HFFc6 (cell line): ENCODE data around the gene TSPOAP1. TPM values are rescaled to one million over a fixed set of nuclear protein-coding genes. Genes with fewer than 3 reads are reported as not detected.

Source experiments
- DNase-seq: peaks from one replicate; pipeline ENCODE4 v3.0.0-alpha.2; 2018
- H3K27ac Mint-ChIP-seq: 2 replicates; pipeline ENCODE4 v1.8.0; 2020; ENCODE audit warnings: mild to moderate bottlenecking, mixed read lengths
- H3K27me3 Mint-ChIP-seq: 2 replicates; pipeline ENCODE4 v1.8.0; 2021; ENCODE audit warnings: mild to moderate bottlenecking, moderate library complexity, mixed read lengths; ENCODE audit not compliant: insufficient read depth
- H3K36me3 Mint-ChIP-seq: 2 replicates; pipeline ENCODE4 v1.8.0; 2021; ENCODE audit warnings: low read depth, mixed read lengths
- H3K4me1 Mint-ChIP-seq: 2 replicates; pipeline ENCODE4 v1.8.0; 2020; ENCODE audit warnings: low read depth, mixed read lengths
- H3K4me3 Mint-ChIP-seq: 2 replicates; pipeline ENCODE4 v1.8.0; 2020; ENCODE audit warnings: mild to moderate bottlenecking, moderate library complexity, mixed read lengths
- H3K9me3 Mint-ChIP-seq: 2 replicates; pipeline ENCODE4 v1.8.0; 2020; ENCODE audit warnings: mild to moderate bottlenecking, mixed read lengths
- total RNA-seq, 6 experiments: library from RNA; stranded (reverse); fragmentation: NEBNext Ultra II Directional; extraction: Animal tissue kit (Norgen Biotek cat#: 25700); gene quantifications; 2 replicates in 1 of 6; 3 replicates in 5 of 6; pipeline ENCODE4 v1.2.3, GENCODE V29; 2021
- TF ChIP-seq, protein P1 (sequence below): fragments of 200-600 bp; sonication (generic); IDR thresholded peaks from 2 replicates; pipeline ENCODE4 v1.5.0; 2021; ENCODE audit warnings: antibody characterized with exemption, mild to moderate bottlenecking

The TSPOAP1 gene
- total RNA-seq, 6 experiments from 2014 or later, result 0.50 to 1.8 (median 1.3) TPM

DNA sequence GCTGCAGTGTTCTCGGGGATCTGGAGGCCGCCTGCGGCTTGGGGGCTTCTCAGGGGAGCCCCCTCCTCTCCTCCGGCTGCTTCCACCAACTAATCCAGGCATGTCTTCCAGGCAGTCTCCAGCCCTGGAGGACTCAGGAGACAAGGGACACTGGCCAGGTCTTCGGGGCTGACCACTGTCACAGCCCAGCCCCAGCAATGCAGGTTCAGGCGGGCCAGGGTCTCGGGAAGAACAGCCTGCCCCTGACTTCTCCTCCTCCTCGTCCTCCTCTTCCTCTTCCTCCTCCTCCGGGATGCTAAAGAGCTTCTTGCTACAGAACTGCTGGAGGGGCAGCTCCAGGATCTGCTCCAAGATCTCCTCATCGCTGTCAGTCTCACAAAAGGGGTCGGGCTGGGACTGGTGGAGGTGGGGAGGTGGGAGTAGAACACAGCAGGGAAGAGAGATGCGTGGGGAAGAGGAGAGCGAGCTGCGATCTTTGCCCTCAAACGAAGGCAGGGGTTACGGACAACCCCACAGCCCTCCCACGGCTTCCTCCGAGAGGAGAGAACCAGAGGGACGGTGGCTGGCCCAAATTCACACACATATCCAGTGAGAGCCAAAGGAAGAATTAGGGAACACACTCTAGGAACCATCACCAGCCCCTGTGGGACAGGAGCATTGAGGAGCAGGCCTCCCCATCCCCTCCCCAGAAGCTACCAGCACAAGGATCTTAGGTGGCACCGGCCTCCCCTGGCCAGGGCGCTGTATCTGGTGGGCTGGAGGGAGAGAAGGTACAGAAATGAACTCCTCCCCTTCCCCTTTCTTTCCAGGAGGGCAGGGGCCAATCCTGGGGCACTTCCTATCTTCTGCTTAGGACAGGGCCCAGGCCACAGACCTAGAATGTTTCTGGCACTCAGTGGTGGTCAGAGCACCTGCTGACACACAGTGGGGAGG is 19.3 kb downstream of the TSPOAP1 start:
- Mint-ChIP-seq H3K4me1 (no peaks in the 10 kb centered on the region; the same call in 1 of the 2 replicates), H3K4me3 (no peak overlapping the region), H3K27me3 (peaks cover 9% of the 10 kb centered on the region), H3K36me3 (no peaks in the 10 kb centered on the region), H3K9me3 (no peaks in the 10 kb centered on the region), H3K27ac (no peak overlapping the region)
- no peak for DNase-seq
- TF ChIP-seq, protein P1, sequence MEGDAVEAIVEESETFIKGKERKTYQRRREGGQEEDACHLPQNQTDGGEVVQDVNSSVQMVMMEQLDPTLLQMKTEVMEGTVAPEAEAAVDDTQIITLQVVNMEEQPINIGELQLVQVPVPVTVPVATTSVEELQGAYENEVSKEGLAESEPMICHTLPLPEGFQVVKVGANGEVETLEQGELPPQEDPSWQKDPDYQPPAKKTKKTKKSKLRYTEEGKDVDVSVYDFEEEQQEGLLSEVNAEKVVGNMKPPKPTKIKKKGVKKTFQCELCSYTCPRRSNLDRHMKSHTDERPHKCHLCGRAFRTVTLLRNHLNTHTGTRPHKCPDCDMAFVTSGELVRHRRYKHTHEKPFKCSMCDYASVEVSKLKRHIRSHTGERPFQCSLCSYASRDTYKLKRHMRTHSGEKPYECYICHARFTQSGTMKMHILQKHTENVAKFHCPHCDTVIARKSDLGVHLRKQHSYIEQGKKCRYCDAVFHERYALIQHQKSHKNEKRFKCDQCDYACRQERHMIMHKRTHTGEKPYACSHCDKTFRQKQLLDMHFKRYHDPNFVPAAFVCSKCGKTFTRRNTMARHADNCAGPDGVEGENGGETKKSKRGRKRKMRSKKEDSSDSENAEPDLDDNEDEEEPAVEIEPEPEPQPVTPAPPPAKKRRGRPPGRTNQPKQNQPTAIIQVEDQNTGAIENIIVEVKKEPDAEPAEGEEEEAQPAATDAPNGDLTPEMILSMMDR, result no peak

DNA sequence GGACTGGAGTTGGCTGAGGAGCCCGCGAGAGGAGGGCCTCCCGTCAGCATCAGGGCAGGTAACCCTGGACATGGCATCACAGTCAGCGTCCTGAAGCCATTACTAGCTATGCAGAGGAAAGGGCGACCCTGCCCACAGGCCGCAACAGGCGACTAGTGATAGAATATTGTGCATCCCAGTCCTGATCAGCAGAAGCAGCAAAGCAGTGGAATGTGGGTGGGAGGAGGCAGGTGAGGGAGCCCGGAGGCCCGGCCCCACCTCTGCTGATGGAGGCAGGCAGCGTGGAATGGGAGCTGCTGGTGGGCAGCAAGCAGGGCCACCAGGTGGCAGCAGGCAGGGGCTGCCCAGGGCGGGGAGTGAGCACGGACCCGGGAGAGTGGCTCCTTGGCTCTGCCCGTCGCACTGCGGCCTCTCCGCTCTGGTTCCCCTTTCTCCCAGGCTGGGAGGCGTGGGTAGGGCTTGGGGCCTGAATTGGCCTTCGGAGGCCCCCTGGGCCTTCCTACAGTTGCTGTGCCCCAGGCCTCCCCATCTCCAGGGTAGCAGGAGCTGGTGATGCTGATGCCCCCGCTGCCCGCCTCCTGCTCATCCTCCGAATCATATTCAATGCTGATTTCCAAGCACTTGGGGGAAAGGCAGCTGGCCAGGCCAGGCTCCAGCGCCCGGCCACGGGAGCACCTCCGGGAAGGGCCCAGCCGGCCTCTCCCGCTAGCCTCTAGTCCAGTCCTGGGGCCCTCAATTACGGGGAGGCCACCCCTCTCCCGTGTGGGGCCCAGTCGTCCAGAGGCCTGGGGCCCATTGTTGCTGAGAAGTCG is 20.2 kb downstream of the TSPOAP1 start:
- TF ChIP-seq, protein P1, result peak; percentile 51
- DNase-seq, result no peak
- H3K9me3 Mint-ChIP-seq, result no peaks in the 10 kb centered on the region

DNA sequence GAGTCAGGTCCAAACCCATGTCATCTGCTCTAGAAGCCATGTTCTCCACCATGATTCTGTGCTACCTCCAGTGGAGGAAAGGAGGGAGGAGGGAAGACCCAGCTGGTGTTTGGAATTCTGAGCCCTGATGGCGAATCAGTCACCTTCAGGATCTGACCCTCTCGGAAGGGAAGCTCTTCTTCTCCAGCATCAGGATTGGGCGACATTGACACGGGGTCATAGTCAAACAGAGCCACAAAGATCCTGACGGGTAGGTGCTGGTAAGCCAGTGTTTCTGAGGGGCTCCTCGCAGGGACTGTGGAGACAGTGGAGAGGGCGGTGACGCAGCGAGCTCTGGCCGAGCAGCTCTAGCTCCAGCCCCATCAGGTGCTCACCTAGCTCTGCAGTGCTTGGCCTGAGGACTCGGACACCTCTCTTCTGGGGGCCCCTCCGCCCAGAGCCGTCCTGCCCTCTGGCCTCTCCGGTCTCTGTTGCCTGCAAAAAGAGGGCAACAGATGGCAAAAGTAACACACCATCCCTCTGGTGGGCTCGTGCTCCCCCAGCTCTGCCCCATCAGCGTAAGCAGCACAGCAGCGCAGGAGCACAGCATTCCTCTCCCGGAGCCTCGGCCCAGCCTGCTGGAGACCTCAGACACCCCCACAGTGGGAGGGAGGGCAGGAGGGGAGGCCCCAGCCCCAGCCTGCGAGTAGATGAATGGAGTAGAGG is 21.0 kb downstream of the TSPOAP1 start:
- peaks cover 10% of the 10 kb centered on the region for H3K27me3 Mint-ChIP-seq
- TF ChIP-seq, protein P1, result no peak
- no peak overlapping the region for H3K27ac Mint-ChIP-seq
- DNase-seq, result no peak
- no peaks in the 10 kb centered on the region for H3K9me3 Mint-ChIP-seq
- no peaks in the 10 kb centered on the region for H3K36me3 Mint-ChIP-seq
- no peak overlapping the region for H3K4me3 Mint-ChIP-seq
- H3K4me1 Mint-ChIP-seq, result no peaks in the 10 kb centered on the region

More for the DNA sequence above, 20.2 kb downstream of the TSPOAP1 start:
- Mint-ChIP-seq H3K4me1 (no peaks in the 10 kb centered on the region), H3K27me3 (peaks cover 9% of the 10 kb centered on the region), H3K4me3 (no peak overlapping the region), H3K27ac (no peak overlapping the region), H3K36me3 (no peaks in the 10 kb centered on the region)

DNA sequence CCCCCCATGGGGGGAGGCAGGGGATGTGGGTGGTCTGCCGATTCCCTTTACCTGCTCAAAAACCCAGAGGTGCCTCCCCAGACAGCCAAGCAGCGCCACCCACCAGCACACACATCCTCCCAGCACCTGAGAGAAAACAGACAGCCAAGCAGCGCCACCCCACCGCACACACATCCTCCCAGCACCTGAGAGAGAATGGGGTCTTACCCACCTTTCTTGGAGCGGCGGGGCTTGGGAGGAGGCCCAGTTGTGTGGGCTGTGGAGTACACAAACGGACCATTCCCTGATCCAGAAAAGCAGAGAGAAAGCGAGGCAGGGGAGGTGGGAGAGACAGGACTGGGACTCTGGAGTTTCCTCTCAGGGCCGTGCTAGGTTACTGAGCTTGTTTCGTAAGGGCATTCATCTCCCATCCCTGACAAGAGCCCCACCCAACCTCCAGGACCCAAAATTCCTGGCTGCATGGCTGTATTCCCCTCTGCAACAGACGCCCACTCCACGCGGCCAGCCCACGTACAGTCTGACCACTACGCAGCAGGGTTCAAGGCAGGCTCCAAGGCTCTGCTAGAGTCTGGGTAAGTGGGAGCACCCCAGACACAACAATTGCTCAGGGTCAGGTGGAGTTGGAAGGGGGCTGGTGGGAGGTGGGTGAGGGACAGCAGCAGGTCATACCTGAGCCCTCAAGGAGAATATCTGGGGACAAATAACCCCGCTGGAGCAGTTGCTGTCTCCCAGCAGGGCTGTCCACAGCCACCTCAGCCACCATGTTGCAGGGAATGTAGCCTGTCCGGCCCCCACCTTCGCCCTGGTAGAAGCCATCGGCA is 22.3 kb downstream of the TSPOAP1 start:
- no peak overlapping the region for H3K27ac Mint-ChIP-seq
- H3K4me1 Mint-ChIP-seq, result no peaks in the 10 kb centered on the region
- H3K4me3 Mint-ChIP-seq, result no peak overlapping the region
- TF ChIP-seq, protein P1, result no peak
- no peaks in the 10 kb centered on the region for H3K36me3 Mint-ChIP-seq
- DNase-seq, result no peak
- H3K27me3 Mint-ChIP-seq, result peaks cover 10% of the 10 kb centered on the region
- H3K9me3 Mint-ChIP-seq, result no peaks in the 10 kb centered on the region

DNA sequence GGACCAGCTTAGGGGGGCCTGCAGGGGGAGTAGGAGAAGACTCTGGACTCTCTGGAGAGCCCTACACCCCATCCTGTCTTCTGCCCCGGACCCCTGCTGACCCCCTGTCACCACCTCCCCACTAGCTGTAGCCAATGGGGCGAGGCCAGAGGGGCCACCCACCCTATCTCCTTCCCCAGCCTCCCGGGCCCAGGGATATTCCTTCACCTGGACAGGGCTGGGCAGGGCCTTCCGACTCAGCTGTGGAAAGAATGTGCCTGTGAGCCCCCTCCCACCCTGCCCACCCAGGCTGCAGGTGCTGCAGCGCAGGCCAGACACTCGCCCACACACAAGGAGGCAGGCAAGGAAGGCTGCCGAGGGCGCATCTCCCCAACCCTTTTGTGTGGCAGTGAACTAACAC is 23.0 kb downstream of the TSPOAP1 start:
- H3K36me3 Mint-ChIP-seq, result no peaks in the 10 kb centered on the region
- no peak overlapping the region for H3K27ac Mint-ChIP-seq
- DNase-seq, result no peak
- TF ChIP-seq, protein P1, result no peak
- H3K27me3 Mint-ChIP-seq, result peaks cover 13% of the 10 kb centered on the region
- no peak overlapping the region for H3K4me3 Mint-ChIP-seq
- H3K9me3 Mint-ChIP-seq, result no peaks in the 10 kb centered on the region
- H3K4me1 Mint-ChIP-seq, result no peaks in the 10 kb centered on the region
